Right ventricle myocardium inferior (tissue), 1 donor: ENCODE results near the gene KRTAP2-4. TPM values are rescaled to one million over a fixed set of nuclear protein-coding genes. Genes with fewer than 3 reads are reported as not detected.

ENCODE experiments used
- total RNA-seq: library from RNA; stranded (reverse); fragmentation: NEBNext Ultra II Directional; extraction: Animal tissue kit (Norgen Biotek cat#: 25700); gene quantifications from one replicate; pipeline ENCODE4 v1.2.1, GENCODE V29; 2021
- donor health status: DM: no; HTN: yes; CAD: no; lungs with severe emphysema.

KRTAP2-4 gene
- total RNA-seq, 1 donor from 2014 or later = not detected

Other genes starting within 250 kb of the KRTAP2-4 start
- 48.0 TPM for gene KRT10, start 243.3 kb downstream of the KRTAP2-4 start, total RNA-seq
- not detected for gene KRT12, start 198.7 kb downstream of the KRTAP2-4 start, total RNA-seq
- not detected for gene KRT20, start 180.6 kb downstream of the KRTAP2-4 start, total RNA-seq
- 0.16 TPM for gene KRT23, start 128.2 kb downstream of the KRTAP2-4 start, total RNA-seq
- gene KRT39, start 98.9 kb downstream of the KRTAP2-4 start, total RNA-seq = not detected
- gene KRT40, start 81.6 kb downstream of the KRTAP2-4 start, total RNA-seq = not detected
- gene KRTAP3-3, start 71.7 kb downstream of the KRTAP2-4 start, total RNA-seq = not detected
- gene KRTAP3-2, start 66.0 kb downstream of the KRTAP2-4 start, total RNA-seq = not detected
- gene KRTAP3-1, start 56.8 kb downstream of the KRTAP2-4 start, total RNA-seq = not detected
- not detected for gene KRTAP1-5, start 38.7 kb downstream of the KRTAP2-4 start, total RNA-seq
- gene KRTAP1-4, start 35.7 kb downstream of the KRTAP2-4 start, total RNA-seq = not detected
- gene KRTAP1-3, start 31.0 kb downstream of the KRTAP2-4 start, total RNA-seq = not detected
- not detected for gene KRTAP1-1, start 24.4 kb downstream of the KRTAP2-4 start, total RNA-seq
- not detected for gene KRTAP2-1, start 18.6 kb downstream of the KRTAP2-4 start, total RNA-seq
- not detected for gene KRTAP2-2, start 10.6 kb downstream of the KRTAP2-4 start, total RNA-seq
- not detected for gene KRTAP2-3, start 5.8 kb downstream of the KRTAP2-4 start, total RNA-seq
- not detected for gene KRTAP4-7, start 18.3 kb upstream of the KRTAP2-4 start, total RNA-seq
- not detected for gene KRTAP4-8, start 32.3 kb upstream of the KRTAP2-4 start, total RNA-seq
- gene KRTAP4-16, start 36.3 kb upstream of the KRTAP2-4 start, total RNA-seq = not detected
- gene KRTAP4-9, start 39.5 kb upstream of the KRTAP2-4 start, total RNA-seq = not detected
- gene KRTAP4-11, start 52.5 kb upstream of the KRTAP2-4 start, total RNA-seq = not detected
- not detected for gene KRTAP4-12, start 58.3 kb upstream of the KRTAP2-4 start, total RNA-seq
- gene KRTAP4-6, start 74.7 kb upstream of the KRTAP2-4 start, total RNA-seq = not detected
- gene KRTAP4-5, start 83.9 kb upstream of the KRTAP2-4 start, total RNA-seq = not detected
- not detected for gene KRTAP4-4, start 94.9 kb upstream of the KRTAP2-4 start, total RNA-seq
- gene KRTAP4-3, start 102.3 kb upstream of the KRTAP2-4 start, total RNA-seq = not detected
- gene KRTAP4-2, start 112.3 kb upstream of the KRTAP2-4 start, total RNA-seq = not detected
- not detected for gene KRTAP4-1, start 119.0 kb upstream of the KRTAP2-4 start, total RNA-seq
- gene KRTAP9-1, start 124.0 kb upstream of the KRTAP2-4 start, total RNA-seq = not detected
- gene KRTAP9-2, start 160.8 kb upstream of the KRTAP2-4 start, total RNA-seq = not detected
- gene KRTAP9-3, start 166.6 kb upstream of the KRTAP2-4 start, total RNA-seq = not detected
- gene KRTAP9-8, start 172.1 kb upstream of the KRTAP2-4 start, total RNA-seq = not detected
- not detected for gene KRTAP9-4, start 183.8 kb upstream of the KRTAP2-4 start, total RNA-seq
- not detected for gene KRTAP9-9, start 189.5 kb upstream of the KRTAP2-4 start, total RNA-seq
- gene KRTAP9-6, start 199.5 kb upstream of the KRTAP2-4 start, total RNA-seq = not detected
- not detected for gene KRTAP9-7, start 209.8 kb upstream of the KRTAP2-4 start, total RNA-seq
- not detected for gene KRTAP29-1, start 237.0 kb upstream of the KRTAP2-4 start, total RNA-seq
- gene KRTAP16-1, start 243.4 kb upstream of the KRTAP2-4 start, total RNA-seq = not detected
- gene KRTAP17-1, start 249.8 kb upstream of the KRTAP2-4 start, total RNA-seq = not detected